AG04450 (cell line): ENCODE results near the gene DUSP5. TPM values are rescaled to one million over a fixed set of nuclear protein-coding genes. Genes with fewer than 3 reads are reported as not detected.

Experiments
- CTCF ChIA-PET: fragments of 300-600, 350-600 bp; formaldehyde crosslinking; extraction: SDS; loops from one replicate; lab custom pipeline; 2022; ENCODE audit warnings: antibody characterized with exemption, inconsistent platforms; lab: Charles Lee
- POLR2A ChIA-PET: fragments of 350-600 bp; formaldehyde crosslinking; extraction: SDS; loops from one replicate; lab custom pipeline; 2021; ENCODE audit warnings: antibody characterized with exemption, inconsistent platforms; lab: Yijun Ruan, JAX
- DNase-seq: peaks from one replicate; pipeline ENCODE4 v3.0.0-alpha.2; 2011; ENCODE audit warnings: low read depth, low spot score
- H3K27ac ChIP-seq: one replicate; pipeline ENCODE4 v1.5.1; 2012; ENCODE audit warnings: low read depth, low read length, control low read depth
- H3K27me3 ChIP-seq: one replicate; pipeline ENCODE4 v1.6.0; 2012; ENCODE audit warnings: low read length; ENCODE audit not compliant: control insufficient read depth, insufficient read depth
- H3K4me3 ChIP-seq: 2 replicates; pipeline ENCODE4 v1.5.1; 2011; ENCODE audit warnings: mild to moderate bottlenecking, low read depth, low read length, control low read depth
- H3K9me3 ChIP-seq: 2 replicates; pipeline ENCODE4 v1.5.1; 2012; ENCODE audit warnings: low read length; ENCODE audit not compliant: control insufficient read depth, insufficient read depth
- polyA plus RNA-seq: library from polyadenylated mRNA; depleted of rRNA; stranded (reverse); fragments of >200 nt; gene quantifications from 2 replicates; pipeline ENCODE4 v1.2.3, GENCODE V29; 2011
- TF ChIP-seq, protein P1 (sequence below): IDR thresholded peaks from 2 replicates; pipeline ENCODE4 v1.5.1; 2011; ENCODE audit warnings: low read depth, low read length, control low read depth, inconsistent platforms

DUSP5 gene
- polyA plus RNA-seq, 1 experiment, result 35.7 TPM

DNA sequence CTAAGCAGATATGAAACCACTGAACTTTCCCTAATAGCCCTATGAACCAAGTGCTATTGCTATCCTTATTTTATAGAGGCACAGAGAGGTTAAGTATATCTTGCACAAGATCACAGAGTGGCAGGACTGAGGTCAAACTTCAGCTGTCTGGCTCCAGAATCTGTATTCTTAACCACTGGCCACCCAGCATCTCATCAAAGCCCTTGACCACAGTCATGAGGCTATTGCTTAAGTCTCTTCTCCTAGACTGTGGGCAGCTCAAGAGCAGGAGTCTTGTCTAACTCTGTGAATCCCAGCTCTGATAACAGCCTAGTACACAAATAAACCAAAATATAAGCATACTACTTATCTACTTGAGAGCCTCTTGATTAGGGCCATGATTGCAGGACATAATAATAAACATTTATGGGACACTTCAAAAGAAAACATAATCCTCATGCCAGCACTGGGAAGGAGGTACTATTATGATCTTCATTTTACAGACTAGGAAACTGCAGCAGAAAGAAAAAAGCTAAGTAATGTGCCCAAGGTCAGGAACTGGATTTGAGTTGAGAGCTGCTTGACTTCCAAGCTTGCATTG is 47.3 kb downstream of the DUSP5 start:
- POLR2A ChIA-PET, result interaction anchor here (0.6 kb wide), 1 partner anchor 146 kb away, joined by 3 read pairs; no protein-coding TSS in a partner anchor
- Histone ChIP-seq H3K27me3 (no peaks in the 10 kb centered on the region), H3K4me3 (no peak overlapping the region), H3K9me3 (no peaks in the 10 kb centered on the region), H3K27ac (no peak overlapping the region)
- TF ChIP-seq, protein P1, sequence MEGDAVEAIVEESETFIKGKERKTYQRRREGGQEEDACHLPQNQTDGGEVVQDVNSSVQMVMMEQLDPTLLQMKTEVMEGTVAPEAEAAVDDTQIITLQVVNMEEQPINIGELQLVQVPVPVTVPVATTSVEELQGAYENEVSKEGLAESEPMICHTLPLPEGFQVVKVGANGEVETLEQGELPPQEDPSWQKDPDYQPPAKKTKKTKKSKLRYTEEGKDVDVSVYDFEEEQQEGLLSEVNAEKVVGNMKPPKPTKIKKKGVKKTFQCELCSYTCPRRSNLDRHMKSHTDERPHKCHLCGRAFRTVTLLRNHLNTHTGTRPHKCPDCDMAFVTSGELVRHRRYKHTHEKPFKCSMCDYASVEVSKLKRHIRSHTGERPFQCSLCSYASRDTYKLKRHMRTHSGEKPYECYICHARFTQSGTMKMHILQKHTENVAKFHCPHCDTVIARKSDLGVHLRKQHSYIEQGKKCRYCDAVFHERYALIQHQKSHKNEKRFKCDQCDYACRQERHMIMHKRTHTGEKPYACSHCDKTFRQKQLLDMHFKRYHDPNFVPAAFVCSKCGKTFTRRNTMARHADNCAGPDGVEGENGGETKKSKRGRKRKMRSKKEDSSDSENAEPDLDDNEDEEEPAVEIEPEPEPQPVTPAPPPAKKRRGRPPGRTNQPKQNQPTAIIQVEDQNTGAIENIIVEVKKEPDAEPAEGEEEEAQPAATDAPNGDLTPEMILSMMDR, result no peak
- CTCF ChIA-PET, result interaction anchor here (1.0 to 8.3 kb wide), 10 partner anchors 8 to 1592 kb away, joined by 3 to 141 read pairs (median 8); partner anchors contain the start of gene SMNDC1
- DNase-seq, result no peak

DNA sequence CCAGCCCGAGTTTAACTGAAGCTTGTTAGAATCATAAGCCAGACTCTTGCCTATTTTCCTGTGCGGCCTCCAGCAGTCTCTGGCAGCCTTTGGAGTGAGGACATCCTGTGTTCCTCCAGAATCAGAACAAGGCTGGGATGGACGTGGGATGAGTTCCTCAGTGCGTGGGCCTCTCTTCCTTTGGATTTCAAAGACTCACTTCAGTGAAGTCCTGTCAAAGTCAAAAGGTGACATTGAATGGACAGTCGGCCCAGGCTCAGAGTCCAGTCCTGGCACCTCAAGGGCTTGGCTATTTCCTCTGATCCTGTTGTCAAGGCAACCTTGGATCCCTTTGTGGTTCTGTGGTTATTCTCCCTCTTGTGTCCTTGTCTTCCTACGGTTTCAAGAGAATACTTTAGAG is 48.4 kb downstream of the DUSP5 start:
- H3K27ac ChIP-seq, result no peak overlapping the region
- POLR2A ChIA-PET, result no interaction called here
- no peaks in the 10 kb centered on the region for H3K9me3 ChIP-seq
- TF ChIP-seq, protein P1, result no peak
- no peak overlapping the region for H3K4me3 ChIP-seq
- H3K27me3 ChIP-seq, result no peaks in the 10 kb centered on the region
- CTCF ChIA-PET, result interaction anchor here (0.6 to 8.3 kb wide), 29 partner anchors 9 to 1591 kb away, joined by 3 to 141 read pairs (median 5); partner anchors contain the start of genes SMC3 and SMNDC1
- no peak for DNase-seq

DNA sequence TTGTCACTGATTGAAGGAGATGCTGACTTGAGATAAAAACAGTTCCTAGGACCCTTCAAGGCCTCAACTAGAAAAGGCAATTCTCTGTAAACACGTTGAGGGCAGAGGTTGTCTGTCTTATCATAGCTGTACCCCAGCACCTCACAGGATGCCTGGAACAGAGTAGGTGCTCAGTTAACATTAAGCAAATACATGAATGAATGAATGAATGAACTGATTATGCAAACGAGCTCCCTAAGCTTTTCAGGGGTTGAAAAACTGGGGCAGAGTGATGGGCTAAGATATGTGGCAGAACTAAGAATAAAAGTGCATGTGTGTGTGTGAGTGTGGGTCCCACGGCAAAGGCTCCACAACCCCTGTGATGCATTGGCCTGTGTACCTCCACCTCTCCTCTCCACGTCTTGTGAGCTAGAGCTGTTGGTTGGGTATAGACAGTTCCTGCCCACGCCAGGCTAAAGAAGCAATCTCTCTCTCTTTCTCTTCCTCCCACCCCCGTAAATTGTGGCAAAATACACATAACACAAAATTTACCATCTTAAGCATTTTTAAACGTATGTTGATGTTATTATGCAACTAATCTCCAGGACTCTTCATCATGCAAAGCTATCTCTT is 48.9 kb downstream of the DUSP5 start:
- ChIA-PET CTCF (interaction anchor here (0.6 to 8.3 kb wide), 42 partner anchors 9 to 1591 kb away, joined by 3 to 141 read pairs (median 5); partner anchors contain the start of genes SMC3 and SMNDC1), POLR2A (no interaction called here)
- Histone ChIP-seq H3K4me3 (no peak overlapping the region), H3K27me3 (no peaks in the 10 kb centered on the region), H3K9me3 (no peaks in the 10 kb centered on the region), H3K27ac (no peak overlapping the region)
- DNase-seq, result no peak
- TF ChIP-seq, protein P1, result no peak

DNA sequence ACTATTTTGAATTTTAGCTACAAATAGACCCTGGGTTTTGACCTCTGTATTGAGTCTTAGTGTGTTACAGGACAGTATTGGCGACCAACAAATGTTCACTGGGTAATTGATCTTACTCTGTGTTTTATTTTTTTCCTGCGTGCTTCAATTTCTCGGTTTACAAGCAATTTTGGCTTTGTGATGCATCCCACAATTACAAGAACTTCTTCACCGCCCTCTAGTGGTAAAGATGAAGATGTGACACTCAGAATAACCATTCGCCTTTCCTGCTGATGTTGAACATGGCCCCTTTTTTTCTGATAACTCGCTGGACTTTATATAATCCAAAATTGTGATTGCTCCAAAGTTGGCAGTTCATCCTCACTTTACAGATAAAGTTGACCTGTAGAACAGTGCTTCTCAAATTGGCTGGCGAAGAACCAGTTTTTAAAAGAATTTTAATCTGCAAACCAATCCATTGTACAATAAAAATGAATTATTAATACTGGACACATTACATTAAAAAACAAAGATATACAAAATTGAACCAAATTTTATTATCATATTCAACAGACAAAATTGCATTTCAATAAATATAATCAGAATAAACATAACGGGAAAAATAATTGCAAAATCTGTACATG is 49.5 kb downstream of the DUSP5 start:
- no peak for DNase-seq
- POLR2A ChIA-PET, result no interaction called here
- H3K27ac ChIP-seq, result no peak overlapping the region
- TF ChIP-seq, protein P1, result peak; percentile 83
- no peaks in the 10 kb centered on the region for H3K9me3 ChIP-seq
- no peaks in the 10 kb centered on the region for H3K27me3 ChIP-seq
- no peak overlapping the region for H3K4me3 ChIP-seq
- CTCF ChIA-PET, result interaction anchor here (0.6 to 8.3 kb wide), 42 partner anchors 10 to 350 kb away, joined by 3 to 141 read pairs (median 5); partner anchors contain the start of genes SMC3 and SMNDC1

DNA sequence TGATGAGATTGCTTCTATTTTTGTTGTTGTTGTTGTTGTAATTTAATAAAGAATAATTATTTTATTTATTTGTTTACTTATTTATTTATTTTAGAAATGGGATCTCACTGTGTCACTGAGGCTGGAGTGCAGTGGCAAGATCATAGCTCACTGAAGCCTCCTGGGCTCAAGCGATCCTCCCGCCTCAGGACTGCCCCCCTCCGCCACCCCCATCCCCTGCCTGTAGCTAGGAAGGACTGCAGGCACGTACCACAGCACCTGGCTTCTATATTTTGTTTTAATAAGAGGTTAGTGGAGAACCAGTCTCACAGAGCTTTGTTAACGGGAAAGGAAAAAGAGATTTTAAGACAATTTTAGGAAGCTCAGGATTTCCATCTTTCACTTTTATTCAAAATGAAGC is 50.3 kb downstream of the DUSP5 start:
- Histone ChIP-seq H3K27ac (no peak overlapping the region), H3K27me3 (no peaks in the 10 kb centered on the region), H3K9me3 (no peaks in the 10 kb centered on the region), H3K4me3 (no peak overlapping the region)
- DNase-seq, result no peak
- TF ChIP-seq, protein P1, result no peak
- ChIA-PET POLR2A (no interaction called here), CTCF (interaction anchor here (0.7 to 8.3 kb wide), 8 partner anchors 12 to 251 kb away, joined by 3 to 141 read pairs (median 4); partner anchors contain the start of gene SMNDC1)
